ENCODE results near the gene DDI2. TPM values are rescaled to one million over a fixed set of nuclear protein-coding genes. Genes with fewer than 3 reads are reported as not detected.

The DDI2 gene
- polyA plus RNA-seq, 1 donor (not counting 4 experiments of a cell fraction or from before 2014, with no cell fraction given) = 11.5 TPM

GRCh38 chr1:15628003-15628402, 10.7 kb downstream of the DDI2 start:
- Histone ChIP-seq H3K9me3 (ENCODE audit: control insufficient read depth, low read depth, low read length) (no peaks in the 10 kb centered on the region), H3K9me1 (ENCODE audit: control insufficient read depth, extremely low read depth, insufficient read depth, low read length) (no peaks in the 10 kb centered on the region), H4K20me1 (ENCODE audit: control insufficient read depth, extremely low read depth, insufficient read depth, low read length) (peaks cover under 1% of the 10 kb centered on the region), H3K27ac (ENCODE audit: control insufficient read depth, insufficient read depth, low read length) (no peak overlapping the region), H3K79me2 (ENCODE audit: control insufficient read depth, insufficient read depth, low read length) (peaks cover 47% of the 10 kb centered on the region), H3K27me3 (ENCODE audit: control insufficient read depth, extremely low read depth, insufficient read depth, low read length) (no peaks in the 10 kb centered on the region), H3K4me2 (ENCODE audit: control insufficient read depth, extremely low read depth, insufficient read depth, low read depth, low read length) (no peak overlapping the region), H3K4me1 (ENCODE audit: control insufficient read depth, extremely low read depth, insufficient read depth, low read length) (no peaks in the 10 kb centered on the region), H3K9ac (ENCODE audit: control insufficient read depth, extremely low read depth, insufficient read depth, low read length) (no peak overlapping the region), H3K36me3 (ENCODE audit: control insufficient read depth in 2 of 2, extremely low read depth in 1 of 2, insufficient read depth in 2 of 2, low read length in 2 of 2) (peaks cover 18 to 25% of the 10 kb centered on the region in 2 experiments), H3K4me3 (ENCODE audit: control insufficient read depth in 2 of 3, extremely low read depth in 1 of 3, insufficient read depth in 2 of 3, low read depth in 1 of 3, low read length in 3 of 3) (no peak overlapping the region), H2AFZ (ENCODE audit: control insufficient read depth, low read length) (no peak overlapping the region)
- dilution Hi-C loops (cut with MboI; ENCODE audit: extremely low pct_ligation_motif_present, low sequenced_read_pairs) = no loop called here
- TF ChIP-seq CTCF (optimal IDR thresholded peaks at IDR 0.05 in 1 of 3, IDR thresholded peaks at IDR 0.05 in 1 of 3, conservative IDR thresholded peaks at IDR 0.05 in 1 of 3; ENCODE audit: extremely low read depth in 1 of 3, insufficient read depth in 2 of 3, low read length in 3 of 3) (no peak), EZH2 (IDR thresholded peaks at IDR 0.05; ENCODE audit: low read length) (no peak)
- FAIRE-seq (no peak), DNase-seq (ENCODE audit: low read depth, low spot score) (no peak)

- FAIRE-seq (no peak), DNase-seq (ENCODE audit: low read depth, low spot score) (no peak)
- peaks cover 35 to 40% of the 10 kb centered on the region in 2 experiments for H3K36me3 ChIP-seq (ENCODE audit: control insufficient read depth in 2 of 2, extremely low read depth in 1 of 2, insufficient read depth in 2 of 2, low read length in 2 of 2)
- no peaks in the 10 kb centered on the region for H4K20me1 ChIP-seq (ENCODE audit: control insufficient read depth, extremely low read depth, insufficient read depth, low read length)
- H3K9me1 ChIP-seq (ENCODE audit: control insufficient read depth, extremely low read depth, insufficient read depth, low read length) = no peaks in the 10 kb centered on the region
- no peak overlapping the region for H3K4me3 ChIP-seq (ENCODE audit: control insufficient read depth in 2 of 3, extremely low read depth in 1 of 3, insufficient read depth in 2 of 3, low read depth in 1 of 3, low read length in 3 of 3)
- H3K4me2 ChIP-seq (ENCODE audit: control insufficient read depth, extremely low read depth, insufficient read depth, low read depth, low read length) = no peak overlapping the region
- no peak overlapping the region for H3K9ac ChIP-seq (ENCODE audit: control insufficient read depth, extremely low read depth, insufficient read depth, low read length)
- dilution Hi-C loops (cut with MboI; ENCODE audit: extremely low pct_ligation_motif_present, low sequenced_read_pairs) = no loop called here
- TF ChIP-seq CTCF (optimal IDR thresholded peaks at IDR 0.05 in 1 of 3, IDR thresholded peaks at IDR 0.05 in 1 of 3, conservative IDR thresholded peaks at IDR 0.05 in 1 of 3; ENCODE audit: extremely low read depth in 1 of 3, insufficient read depth in 2 of 3, low read length in 3 of 3) = no peak
- TF ChIP-seq EZH2 (IDR thresholded peaks at IDR 0.05; ENCODE audit: low read length) = no peak
- H2AFZ ChIP-seq (ENCODE audit: control insufficient read depth, low read length) = no peak overlapping the region
- H3K9me3 ChIP-seq (ENCODE audit: control insufficient read depth, low read depth, low read length) = no peaks in the 10 kb centered on the region
- H3K4me1 ChIP-seq (ENCODE audit: control insufficient read depth, extremely low read depth, insufficient read depth, low read length) = no peaks in the 10 kb centered on the region
- peaks cover 3% of the 10 kb centered on the region for H3K79me2 ChIP-seq (ENCODE audit: control insufficient read depth, insufficient read depth, low read length)
- H3K27ac ChIP-seq (ENCODE audit: control insufficient read depth, insufficient read depth, low read length) = no peak overlapping the region
- no peaks in the 10 kb centered on the region for H3K27me3 ChIP-seq (ENCODE audit: control insufficient read depth, extremely low read depth, insufficient read depth, low read length)
Observed at GRCh38 chr1:15633756-15634420, 16.6 kb downstream of the DDI2 start.

All from keratinocyte (primary cell).